ENCODE measurements around the gene PET100.

The PET100 gene

GRCh38 chr19:7622933-7623685 lies 6.5 kb upstream of the PET100 start:
- no peak overlapping the region for H3K9ac ChIP-seq (ENCODE audit: low read depth in 1 of 2, low read length in 2 of 2)
- H3K4me3 ChIP-seq (ENCODE audit: low read length in 2 of 2), result no peak overlapping the region
- peaks cover 19% of the 10 kb centered on the region in 2 donors for H3K4me1 ChIP-seq (ENCODE audit: control insufficient read depth in 2 of 2, insufficient read depth in 2 of 2, low read length in 2 of 2)
- H3K27ac ChIP-seq (ENCODE audit: low read depth in 2 of 2, low read length in 2 of 2), result no peak overlapping the region
- no peaks in the 10 kb centered on the region for H3K27me3 ChIP-seq (ENCODE audit: control insufficient read depth in 2 of 2, insufficient read depth in 2 of 2, low read length in 2 of 2)
- peaks cover 37 to 62% of the 10 kb centered on the region in 2 donors for H3K36me3 ChIP-seq (ENCODE audit: control insufficient read depth in 2 of 2, insufficient read depth in 2 of 2, low read length in 2 of 2)
- H3K9me3 ChIP-seq (ENCODE audit: control insufficient read depth in 2 of 2, low read length in 2 of 2), result no peaks in the 10 kb centered on the region

GRCh38 chr19:7623725-7624603 lies 5.6 kb upstream of the PET100 start:
- H3K4me1 ChIP-seq (ENCODE audit: control insufficient read depth in 2 of 2, insufficient read depth in 2 of 2, low read length in 2 of 2), result peaks cover 18 to 22% of the 10 kb centered on the region in 2 donors
- H3K4me3 ChIP-seq (ENCODE audit: low read length in 2 of 2), result no peak overlapping the region
- no peak overlapping the region for H3K27ac ChIP-seq (ENCODE audit: low read depth in 2 of 2, low read length in 2 of 2)
- H3K9me3 ChIP-seq (ENCODE audit: control insufficient read depth in 2 of 2, low read length in 2 of 2), result no peaks in the 10 kb centered on the region
- no peaks in the 10 kb centered on the region for H3K27me3 ChIP-seq (ENCODE audit: control insufficient read depth in 2 of 2, insufficient read depth in 2 of 2, low read length in 2 of 2)
- no peak overlapping the region for H3K9ac ChIP-seq (ENCODE audit: low read depth in 1 of 2, low read length in 2 of 2)
- peaks cover 37 to 57% of the 10 kb centered on the region in 2 donors for H3K36me3 ChIP-seq (ENCODE audit: control insufficient read depth in 2 of 2, insufficient read depth in 2 of 2, low read length in 2 of 2)

GRCh38 chr19:7624810-7625209 lies 4.8 kb upstream of the PET100 start:
- Histone ChIP-seq H3K27ac (ENCODE audit: low read depth in 2 of 2, low read length in 2 of 2) (no peak overlapping the region), H3K9me3 (ENCODE audit: control insufficient read depth in 2 of 2, low read length in 2 of 2) (no peaks in the 10 kb centered on the region), H3K4me3 (ENCODE audit: low read length in 2 of 2) (no peak overlapping the region), H3K36me3 (ENCODE audit: control insufficient read depth in 2 of 2, insufficient read depth in 2 of 2, low read length in 2 of 2) (peaks cover 37 to 57% of the 10 kb centered on the region in 2 donors), H3K9ac (ENCODE audit: low read depth in 1 of 2, low read length in 2 of 2) (no peak overlapping the region), H3K4me1 (ENCODE audit: control insufficient read depth in 2 of 2, insufficient read depth in 2 of 2, low read length in 2 of 2) (peaks cover 13 to 16% of the 10 kb centered on the region in 2 donors), H3K27me3 (ENCODE audit: control insufficient read depth in 2 of 2, insufficient read depth in 2 of 2, low read length in 2 of 2) (no peaks in the 10 kb centered on the region)

- Histone ChIP-seq H3K36me3 (ENCODE audit: control insufficient read depth in 2 of 2, insufficient read depth in 2 of 2, low read length in 2 of 2) (peaks cover 32 to 52% of the 10 kb centered on the region in 2 donors), H3K9me3 (ENCODE audit: control insufficient read depth in 2 of 2, low read length in 2 of 2) (no peaks in the 10 kb centered on the region), H3K4me1 (ENCODE audit: control insufficient read depth in 2 of 2, insufficient read depth in 2 of 2, low read length in 2 of 2) (peaks cover 18 to 22% of the 10 kb centered on the region in 2 donors), H3K9ac (ENCODE audit: low read depth in 1 of 2, low read length in 2 of 2) (no peak overlapping the region), H3K27me3 (ENCODE audit: control insufficient read depth in 2 of 2, insufficient read depth in 2 of 2, low read length in 2 of 2) (no peaks in the 10 kb centered on the region), H3K4me3 (ENCODE audit: low read length in 2 of 2) (no peak overlapping the region), H3K27ac (ENCODE audit: low read depth in 2 of 2, low read length in 2 of 2) (no peak overlapping the region)
These were observed 3.7 kb upstream of the PET100 start for GRCh38 chr19:7625763-7626372.

GRCh38 chr19:7627166-7627565 lies 2.4 kb upstream of the PET100 start:
- peaks cover 20 to 44% of the 10 kb centered on the region in 2 donors for H3K36me3 ChIP-seq (ENCODE audit: control insufficient read depth in 2 of 2, insufficient read depth in 2 of 2, low read length in 2 of 2)
- no peak overlapping the region for H3K27ac ChIP-seq (ENCODE audit: low read depth in 2 of 2, low read length in 2 of 2)
- H3K4me1 ChIP-seq (ENCODE audit: control insufficient read depth in 2 of 2, insufficient read depth in 2 of 2, low read length in 2 of 2), result peaks cover 18 to 22% of the 10 kb centered on the region in 2 donors
- no peak overlapping the region for H3K4me3 ChIP-seq (ENCODE audit: low read length in 2 of 2)
- no peaks in the 10 kb centered on the region for H3K27me3 ChIP-seq (ENCODE audit: control insufficient read depth in 2 of 2, insufficient read depth in 2 of 2, low read length in 2 of 2)
- no peaks in the 10 kb centered on the region for H3K9me3 ChIP-seq (ENCODE audit: control insufficient read depth in 2 of 2, low read length in 2 of 2)
- H3K9ac ChIP-seq (ENCODE audit: low read depth in 1 of 2, low read length in 2 of 2), result no peak overlapping the region

GRCh38 chr19:7628589-7629311 lies 843 bp upstream of the PET100 start:
- H3K9me3 ChIP-seq (ENCODE audit: control insufficient read depth in 2 of 2, low read length in 2 of 2), result no peaks in the 10 kb centered on the region
- peaks cover 18 to 22% of the 10 kb centered on the region in 2 donors for H3K4me1 ChIP-seq (ENCODE audit: control insufficient read depth in 2 of 2, insufficient read depth in 2 of 2, low read length in 2 of 2)
- no peaks in the 10 kb centered on the region for H3K27me3 ChIP-seq (ENCODE audit: control insufficient read depth in 2 of 2, insufficient read depth in 2 of 2, low read length in 2 of 2)
- H3K36me3 ChIP-seq (ENCODE audit: control insufficient read depth in 2 of 2, insufficient read depth in 2 of 2, low read length in 2 of 2), result peaks cover 10 to 33% of the 10 kb centered on the region in 2 donors
- peak overlapping the region; percentile 78 to 98 for H3K9ac ChIP-seq (ENCODE audit: low read depth in 1 of 2, low read length in 2 of 2)
- peak overlapping the region; percentile 88 to 100 for H3K4me3 ChIP-seq (ENCODE audit: low read length in 2 of 2)
- H3K27ac ChIP-seq (ENCODE audit: low read depth in 2 of 2, low read length in 2 of 2), result peak overlapping the region; percentile 53 to 76

GRCh38 chr19:7631577-7631976 lies 2.0 kb downstream of the PET100 start:
- Histone ChIP-seq H3K27ac (ENCODE audit: low read depth in 2 of 2, low read length in 2 of 2) (no peak overlapping the region), H3K27me3 (ENCODE audit: control insufficient read depth in 2 of 2, insufficient read depth in 2 of 2, low read length in 2 of 2) (no peaks in the 10 kb centered on the region), H3K4me1 (ENCODE audit: control insufficient read depth in 2 of 2, insufficient read depth in 2 of 2, low read length in 2 of 2) (peaks cover 19 to 24% of the 10 kb centered on the region in 2 donors), H3K9me3 (ENCODE audit: control insufficient read depth in 2 of 2, low read length in 2 of 2) (no peaks in the 10 kb centered on the region), H3K36me3 (ENCODE audit: control insufficient read depth in 2 of 2, insufficient read depth in 2 of 2, low read length in 2 of 2) (peaks cover 0 to 13% of the 10 kb centered on the region in 2 donors), H3K4me3 (ENCODE audit: low read length in 2 of 2) (no peak overlapping the region), H3K9ac (ENCODE audit: low read depth in 1 of 2, low read length in 2 of 2) (no peak overlapping the region)

- Histone ChIP-seq H3K9ac (ENCODE audit: low read depth in 1 of 2, low read length in 2 of 2) (no peak overlapping the region), H3K9me3 (ENCODE audit: control insufficient read depth in 2 of 2, low read length in 2 of 2) (no peaks in the 10 kb centered on the region), H3K27me3 (ENCODE audit: control insufficient read depth in 2 of 2, insufficient read depth in 2 of 2, low read length in 2 of 2) (no peaks in the 10 kb centered on the region), H3K4me1 (ENCODE audit: control insufficient read depth in 2 of 2, insufficient read depth in 2 of 2, low read length in 2 of 2) (peaks cover 22 to 24% of the 10 kb centered on the region in 2 donors), H3K4me3 (ENCODE audit: low read length in 2 of 2) (no peak overlapping the region), H3K36me3 (ENCODE audit: control insufficient read depth in 2 of 2, insufficient read depth in 2 of 2, low read length in 2 of 2) (peaks cover 0 to 10% of the 10 kb centered on the region in 2 donors), H3K27ac (ENCODE audit: low read depth in 2 of 2, low read length in 2 of 2) (no peak overlapping the region)
These were observed 3.0 kb downstream of the PET100 start for GRCh38 chr19:7632340-7633203.

GRCh38 chr19:7633698-7634097 lies 4.1 kb downstream of the PET100 start, which contains the start of gene PCP2:
PCP2 (minus strand) TSS chr19:7633719; CDS start chr19:7633457, 262 bp downstream.
- Histone ChIP-seq H3K27me3 (ENCODE audit: control insufficient read depth in 2 of 2, insufficient read depth in 2 of 2, low read length in 2 of 2) (no peaks in the 10 kb centered on the region), H3K9ac (ENCODE audit: low read depth in 1 of 2, low read length in 2 of 2) (no peak within 1 kb of the TSS), H3K27ac (ENCODE audit: low read depth in 2 of 2, low read length in 2 of 2) (no peak within 1 kb of the TSS), H3K4me3 (ENCODE audit: low read length in 2 of 2) (no peak within 1 kb of the TSS), H3K9me3 (ENCODE audit: control insufficient read depth in 2 of 2, low read length in 2 of 2) (no peaks in the 10 kb centered on the region), H3K4me1 (ENCODE audit: control insufficient read depth in 2 of 2, insufficient read depth in 2 of 2, low read length in 2 of 2) (peaks cover 14 to 20% of the 10 kb centered on the region in 2 donors), H3K36me3 (ENCODE audit: control insufficient read depth in 2 of 2, insufficient read depth in 2 of 2, low read length in 2 of 2) (peaks cover 0 to 7% of the 10 kb centered on the region in 2 donors)
